ENCODE results near the gene SHKBP1.
"Not testable (repeated sequence)": the region's sequence is repeated elsewhere in the genome, so short reads cannot be mapped to it uniquely, and the experiment has no call there.

SHKBP1 gene

DNA sequence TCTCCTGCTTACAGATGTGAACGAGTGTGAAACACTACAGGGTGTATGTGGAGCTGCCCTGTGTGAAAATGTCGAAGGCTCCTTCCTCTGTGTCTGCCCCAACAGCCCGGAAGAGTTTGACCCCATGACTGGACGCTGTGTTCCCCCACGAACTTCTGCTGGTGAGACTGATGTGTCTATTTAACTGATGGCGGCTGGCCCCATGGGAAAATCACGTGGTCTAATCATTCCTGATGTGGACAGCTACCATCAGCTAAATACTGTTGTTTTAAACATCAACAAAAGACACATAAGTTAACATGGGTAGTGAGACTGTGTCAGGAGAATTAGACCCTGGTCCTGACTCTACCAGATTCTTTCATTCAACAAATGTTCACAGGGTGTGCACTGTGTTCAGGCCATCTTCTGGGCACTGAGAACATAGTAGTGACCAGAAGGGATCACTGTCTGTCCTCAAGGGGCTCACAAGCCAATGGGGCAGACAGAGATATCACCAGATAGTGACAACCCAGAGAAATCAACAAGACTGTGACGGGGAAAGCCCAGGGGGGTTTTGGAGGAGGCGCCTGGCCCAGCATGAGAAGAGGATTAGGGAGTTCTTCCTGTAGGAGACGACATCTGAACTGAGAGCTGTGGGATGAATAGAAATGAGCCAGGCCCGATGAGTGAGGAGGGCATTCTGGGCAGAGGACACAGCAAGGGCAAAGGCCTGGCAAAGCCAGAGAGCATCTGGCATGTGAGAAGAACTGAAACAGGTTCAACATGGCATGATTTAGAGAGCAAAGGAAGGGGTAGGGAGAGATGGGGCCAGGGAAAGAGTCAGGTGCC lies 42.9 kb downstream of the SHKBP1 start:
- DNase-seq, result no peak

DNA sequence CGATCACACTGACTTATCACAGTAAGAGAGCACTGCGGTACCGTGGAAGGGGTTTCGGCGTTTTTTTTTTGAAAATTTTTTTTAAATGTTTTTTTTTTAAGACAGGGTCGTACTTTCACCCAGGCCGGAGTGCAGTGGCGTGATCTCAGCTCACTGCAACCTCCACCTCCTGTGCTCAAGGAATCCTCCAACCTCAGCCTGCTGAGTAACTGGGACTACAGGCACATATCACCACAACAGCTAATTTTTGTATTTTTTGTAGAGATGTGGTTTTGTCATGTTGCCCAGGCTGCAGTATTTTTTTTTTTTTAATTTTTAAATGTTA lies 43.5 kb downstream of the SHKBP1 start:
- DNase-seq, result no peak

DNA sequence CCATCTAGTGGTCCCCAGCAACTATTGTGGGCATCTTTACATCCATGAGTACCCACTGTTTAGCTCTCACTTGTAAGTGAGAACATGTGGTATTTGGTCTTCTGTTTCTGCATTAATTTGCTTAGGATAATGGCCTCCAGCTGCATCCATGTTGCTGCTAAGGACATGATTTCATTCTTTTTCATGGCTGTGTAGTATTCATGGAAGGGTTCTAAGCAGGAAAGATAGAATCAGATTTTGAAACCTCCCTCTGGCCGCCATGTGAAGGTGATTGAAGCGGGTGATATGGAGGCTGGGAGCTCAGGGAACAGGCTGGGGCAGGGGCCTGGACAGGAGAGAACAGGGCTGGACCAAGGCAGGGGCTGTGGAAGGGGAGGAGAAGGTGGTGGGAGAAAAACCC lies 44.6 kb downstream of the SHKBP1 start:
- DNase-seq, result no peak

DNA sequence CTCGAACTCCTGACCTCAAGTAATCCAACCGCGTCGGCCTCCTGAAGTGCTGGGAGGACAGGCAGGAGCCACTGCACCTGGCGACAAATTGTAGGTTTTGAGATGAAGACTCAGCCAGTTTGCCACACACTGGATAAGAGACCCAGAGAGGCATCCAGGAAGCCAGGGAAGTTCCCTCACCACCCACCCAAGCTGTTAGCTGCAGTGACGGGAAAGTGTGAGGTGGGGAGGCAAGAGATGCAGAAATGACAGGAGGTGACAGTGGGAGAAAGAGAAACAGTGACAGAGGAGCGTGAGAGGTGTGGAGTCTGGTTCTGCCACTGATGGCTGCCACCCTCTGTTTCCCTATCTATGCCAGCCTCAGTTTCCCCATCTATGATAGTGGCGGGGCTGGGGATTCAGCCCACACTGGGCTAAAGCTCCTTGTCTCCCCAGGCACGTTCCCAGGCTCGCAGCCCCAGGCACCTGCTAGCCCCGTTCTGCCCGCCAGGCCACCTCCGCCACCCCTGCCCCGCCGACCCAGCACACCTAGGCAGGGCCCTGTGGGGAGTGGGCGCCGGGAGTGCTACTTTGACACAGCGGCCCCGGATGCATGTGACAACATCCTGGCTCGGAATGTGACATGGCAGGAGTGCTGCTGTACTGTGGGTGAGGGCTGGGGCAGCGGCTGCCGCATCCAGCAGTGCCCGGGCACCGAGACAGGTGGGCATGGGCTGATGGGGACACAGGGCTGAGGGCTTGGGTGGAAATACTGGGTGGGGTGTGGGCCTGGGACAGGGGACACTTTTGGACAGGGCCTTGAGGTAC lies 45.5 kb downstream of the SHKBP1 start:
- DNase-seq, result no peak

DNA sequence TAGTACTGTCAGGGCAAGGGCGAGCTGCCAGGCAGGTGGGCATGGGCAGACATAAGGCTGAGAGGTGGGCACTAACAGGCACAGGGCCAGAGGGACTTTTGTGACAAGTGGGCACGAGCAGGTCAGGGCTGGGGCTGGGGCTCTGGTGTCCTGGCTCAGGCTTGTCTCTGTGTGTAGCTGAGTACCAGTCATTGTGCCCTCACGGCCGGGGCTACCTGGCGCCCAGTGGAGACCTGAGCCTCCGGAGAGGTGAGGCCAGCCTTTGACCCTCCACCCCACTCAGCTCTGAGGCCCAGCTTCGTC lies 46.1 kb downstream of the SHKBP1 start:
- no peak for DNase-seq

DNA sequence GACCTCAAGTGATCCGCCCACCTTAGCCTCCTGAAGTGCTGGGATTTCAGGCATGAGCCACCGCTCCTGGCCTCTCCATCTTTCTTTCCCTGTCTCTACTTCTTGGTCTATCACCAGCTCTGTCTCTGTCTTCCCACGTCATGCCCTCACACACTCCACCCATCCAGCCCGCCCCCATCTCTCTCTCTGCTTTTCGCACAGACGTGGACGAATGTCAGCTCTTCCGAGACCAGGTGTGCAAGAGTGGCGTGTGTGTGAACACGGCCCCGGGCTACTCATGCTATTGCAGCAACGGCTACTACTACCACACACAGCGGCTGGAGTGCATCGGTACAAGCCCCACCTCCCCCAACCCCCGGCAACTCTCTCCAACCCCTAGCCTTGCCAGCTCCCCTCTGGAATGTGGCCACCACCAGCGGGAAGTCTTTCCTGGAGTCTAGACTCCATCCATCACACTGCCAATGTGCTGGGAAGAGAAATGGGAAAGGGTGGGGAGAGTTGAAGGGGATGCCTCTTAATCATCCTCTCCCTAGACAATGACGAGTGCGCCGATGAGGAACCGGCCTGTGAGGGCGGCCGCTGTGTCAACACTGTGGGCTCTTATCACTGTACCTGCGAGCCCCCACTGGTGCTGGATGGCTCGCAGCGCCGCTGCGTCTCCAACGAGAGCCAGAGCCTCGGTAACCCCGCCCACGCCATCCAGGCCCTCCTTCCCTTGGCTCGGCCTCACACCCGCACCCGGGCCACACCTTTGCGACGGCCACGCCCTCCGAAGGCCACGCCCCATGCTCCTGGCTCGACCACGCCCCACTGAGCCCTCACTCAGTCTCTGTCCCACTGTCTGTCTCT lies 47.0 kb downstream of the SHKBP1 start:
- no peak for DNase-seq

DNA sequence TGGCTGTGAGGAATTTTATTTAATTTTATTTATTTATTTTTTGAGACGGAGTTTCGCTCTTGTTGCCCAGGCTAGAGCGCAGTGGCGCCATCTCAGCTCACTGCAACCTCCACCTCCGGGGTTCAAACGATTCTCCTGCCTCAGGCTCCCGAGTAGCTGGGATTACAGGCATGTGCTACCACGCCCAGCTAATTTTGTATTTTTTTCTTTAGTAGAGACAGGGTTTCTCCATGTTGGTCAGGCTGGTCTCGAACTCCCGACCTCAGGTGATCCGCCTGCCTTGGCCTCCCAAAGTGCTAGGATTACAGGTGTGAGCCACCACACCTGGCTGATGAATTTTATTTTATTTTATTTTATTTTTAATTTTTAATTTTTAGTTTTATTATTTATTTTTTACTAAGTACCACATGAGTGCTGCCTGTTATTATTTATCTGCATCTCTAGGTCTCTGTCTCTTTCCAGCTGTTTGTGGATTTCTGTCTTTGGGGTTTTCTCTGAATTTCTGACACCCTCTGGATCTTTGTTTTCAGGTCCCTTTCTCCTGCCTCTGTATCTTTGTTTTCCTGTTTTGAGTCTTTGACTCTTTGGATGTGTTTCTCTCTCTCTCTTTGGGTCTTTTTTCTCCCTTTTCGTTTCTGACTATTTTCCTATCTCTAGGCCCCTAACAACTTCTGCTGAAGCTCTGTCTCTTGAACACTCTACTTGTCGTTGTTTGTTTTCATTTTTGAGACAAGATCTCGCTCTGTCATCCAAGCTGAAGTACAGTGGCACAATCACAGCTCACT lies 47.9 kb downstream of the SHKBP1 start:
- DNase-seq, result not testable (repeated sequence)

DNA sequence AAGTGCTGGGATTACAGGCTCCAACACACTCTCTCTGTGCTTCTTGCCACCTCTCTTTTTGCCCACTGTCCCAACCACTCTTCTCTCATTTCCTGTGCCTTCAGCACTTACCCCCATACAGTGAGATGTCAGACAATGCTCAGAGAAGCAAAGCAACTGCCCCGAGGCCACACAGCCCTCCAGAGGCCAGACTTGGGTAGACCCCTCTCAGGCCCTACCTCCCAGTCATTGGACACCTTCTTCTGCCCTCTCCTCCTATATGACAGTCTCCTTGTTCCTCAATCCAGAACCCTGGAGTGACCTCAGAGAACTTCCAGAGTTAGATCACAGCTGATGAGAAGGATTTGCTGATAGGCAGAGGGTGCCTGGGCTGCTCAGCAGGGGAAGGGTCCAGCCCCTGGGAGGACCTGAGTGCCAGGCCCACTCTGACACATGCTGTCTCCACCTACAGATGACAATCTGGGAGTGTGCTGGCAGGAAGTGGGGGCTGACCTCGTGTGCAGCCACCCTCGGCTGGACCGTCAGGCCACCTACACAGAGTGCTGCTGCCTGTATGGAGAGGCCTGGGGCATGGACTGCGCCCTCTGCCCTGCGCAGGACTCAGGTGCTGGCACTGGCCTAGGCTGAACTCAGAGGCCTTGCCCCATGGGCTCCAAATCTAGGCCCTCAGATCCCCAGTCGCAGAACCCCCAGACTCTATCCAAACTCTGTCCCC lies 48.9 kb downstream of the SHKBP1 start:
- no peak for DNase-seq

DNA sequence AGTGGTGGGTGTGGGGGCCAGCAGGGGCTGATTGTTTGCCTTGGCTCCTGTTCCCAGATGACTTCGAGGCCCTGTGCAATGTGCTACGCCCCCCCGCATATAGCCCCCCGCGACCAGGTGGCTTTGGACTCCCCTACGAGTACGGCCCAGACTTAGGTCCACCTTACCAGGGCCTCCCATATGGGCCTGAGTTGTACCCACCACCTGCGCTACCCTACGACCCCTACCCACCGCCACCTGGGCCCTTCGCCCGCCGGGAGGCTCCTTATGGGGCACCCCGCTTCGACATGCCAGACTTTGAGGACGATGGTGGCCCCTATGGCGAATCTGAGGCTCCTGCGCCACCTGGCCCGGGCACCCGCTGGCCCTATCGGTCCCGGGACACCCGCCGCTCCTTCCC lies 50.2 kb downstream of the SHKBP1 start:
- DNase-seq, result no peak

DNA sequence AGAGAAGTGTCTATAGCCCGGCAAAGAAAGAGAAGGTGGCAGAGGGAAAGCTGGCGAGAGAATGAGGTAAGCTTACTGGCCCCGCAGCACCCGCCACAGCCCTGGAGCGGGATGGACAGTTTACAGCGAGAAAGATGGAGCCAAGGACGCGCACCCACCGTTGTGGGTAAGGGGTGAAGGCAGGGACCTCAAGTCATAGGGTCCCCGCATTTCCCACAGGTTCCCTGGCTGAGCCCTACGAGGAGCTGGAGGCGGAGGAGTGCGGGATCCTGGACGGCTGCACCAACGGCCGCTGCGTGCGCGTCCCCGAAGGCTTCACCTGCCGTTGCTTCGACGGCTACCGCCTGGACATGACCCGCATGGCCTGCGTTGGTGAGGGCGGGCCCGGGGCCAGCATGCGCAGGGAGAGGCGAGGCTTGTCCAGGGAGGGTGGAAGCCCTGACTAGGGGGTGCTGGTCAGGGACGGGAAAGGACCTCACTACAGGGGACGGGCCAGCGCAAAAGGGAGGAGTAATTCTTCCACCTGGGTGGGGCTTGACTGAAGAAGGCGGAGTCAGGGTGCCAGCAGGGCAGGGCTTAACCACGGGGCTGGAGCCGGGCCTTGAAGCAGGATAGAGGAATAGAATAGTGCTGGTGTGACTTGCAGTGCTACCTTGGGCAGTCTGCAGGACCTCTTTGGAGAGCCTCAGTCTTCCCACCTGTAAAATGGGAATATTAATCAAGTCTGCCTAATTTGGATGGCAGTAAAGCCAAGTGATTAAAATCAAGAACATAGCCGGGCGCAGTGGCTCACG lies 51.0 kb downstream of the SHKBP1 start:
- DNase-seq, result no peak

DNA sequence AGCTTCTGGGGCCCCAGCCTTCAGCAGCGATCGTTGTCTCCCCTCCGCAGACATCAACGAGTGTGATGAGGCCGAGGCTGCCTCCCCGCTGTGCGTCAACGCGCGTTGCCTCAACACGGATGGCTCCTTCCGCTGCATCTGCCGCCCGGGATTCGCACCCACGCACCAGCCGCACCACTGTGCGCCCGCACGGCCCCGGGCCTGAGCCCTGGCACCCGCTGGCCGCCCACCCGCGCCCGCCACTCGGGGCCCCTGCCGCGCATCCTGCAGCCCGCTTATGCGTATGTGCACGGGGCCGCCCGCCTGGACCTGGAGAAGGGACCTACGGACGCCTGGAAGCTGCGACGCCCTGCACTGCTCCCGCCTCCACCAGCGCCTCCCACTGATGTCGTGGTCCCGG lies 52.7 kb downstream of the SHKBP1 start:
- no peak for DNase-seq

DNA sequence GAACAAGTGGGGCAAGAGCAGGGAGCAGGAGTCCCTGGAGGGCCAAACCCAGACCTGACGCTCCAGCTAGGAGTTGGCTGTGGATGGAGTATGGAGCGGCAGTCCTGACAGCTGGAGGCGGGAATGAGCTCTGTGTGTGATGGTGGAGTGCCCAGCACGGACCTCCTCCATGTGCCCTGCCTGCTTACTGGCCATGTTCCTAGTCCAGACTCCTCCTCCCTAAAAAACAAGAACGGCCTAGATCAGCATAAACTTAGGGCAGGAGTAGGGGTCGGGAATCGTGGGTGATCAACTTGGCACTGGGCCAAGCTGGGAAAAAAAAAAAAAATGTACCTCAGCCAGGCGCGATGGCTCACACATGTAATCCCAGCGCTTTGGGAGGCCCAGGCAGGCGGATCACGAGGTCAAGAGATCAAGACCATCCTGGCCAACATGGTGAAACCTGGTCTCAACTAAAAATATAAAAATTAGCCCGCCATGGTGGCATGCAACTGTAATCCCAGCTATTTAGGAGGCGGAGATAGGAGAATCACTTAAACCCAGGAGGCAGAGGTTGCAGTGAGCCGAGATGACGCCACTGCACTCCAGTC lies 54.0 kb downstream of the SHKBP1 start:
- no peak for DNase-seq

DNA sequence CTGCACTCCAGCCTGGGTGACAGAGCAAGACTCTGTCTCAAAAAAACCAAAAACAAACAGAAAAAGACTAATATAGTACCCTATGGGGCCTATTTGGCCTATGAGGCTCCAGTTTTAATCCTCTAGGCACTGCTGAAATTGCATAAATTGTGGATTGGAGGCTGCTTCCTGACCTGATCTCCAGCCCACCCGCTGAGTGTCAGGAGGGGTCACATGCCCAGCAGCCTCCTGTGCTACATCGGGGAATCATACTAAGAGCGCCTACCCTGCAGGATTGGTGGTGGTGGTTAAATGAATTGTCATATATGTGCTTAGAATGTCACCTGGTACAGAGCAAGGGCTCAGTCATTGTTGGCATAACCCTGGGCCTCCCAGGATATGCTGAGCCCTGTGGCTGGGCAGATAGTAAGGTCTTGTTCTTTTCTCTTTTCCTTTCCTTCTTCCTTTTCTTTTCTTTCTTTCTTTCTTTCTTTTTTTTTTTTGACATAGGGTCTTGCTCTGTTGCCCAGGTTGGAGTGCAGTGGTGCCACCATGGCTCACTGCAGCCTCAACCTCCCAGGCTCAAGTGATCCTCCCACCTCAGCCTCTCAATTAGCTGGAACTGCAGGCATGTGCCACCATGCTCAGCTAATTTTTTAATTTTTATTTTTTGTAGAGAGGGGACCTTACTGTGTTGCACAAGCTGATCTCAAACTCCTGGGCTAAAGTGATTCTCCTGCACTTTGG lies 55.8 kb downstream of the SHKBP1 start:
- DNase-seq, result no peak

DNA sequence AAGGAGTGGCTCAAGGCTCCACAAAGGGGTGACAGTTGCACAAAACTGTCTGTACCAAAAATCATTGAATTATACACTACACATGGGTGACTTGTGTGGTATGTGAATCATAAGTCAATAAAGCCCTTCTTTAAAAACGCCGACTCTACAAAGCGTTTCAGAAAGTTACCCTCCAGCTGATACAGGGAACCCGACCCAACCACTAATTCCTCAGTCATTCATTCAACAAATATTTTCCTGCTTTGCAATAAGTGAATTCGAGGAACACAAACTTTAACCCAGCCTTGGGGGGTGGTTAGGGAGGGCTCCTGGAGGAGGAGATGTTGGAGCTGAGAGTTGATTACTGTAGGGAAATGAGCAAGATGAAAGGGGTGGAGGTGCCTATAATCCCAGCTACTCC lies 56.5 kb downstream of the SHKBP1 start:
- DNase-seq, result no peak

DNA sequence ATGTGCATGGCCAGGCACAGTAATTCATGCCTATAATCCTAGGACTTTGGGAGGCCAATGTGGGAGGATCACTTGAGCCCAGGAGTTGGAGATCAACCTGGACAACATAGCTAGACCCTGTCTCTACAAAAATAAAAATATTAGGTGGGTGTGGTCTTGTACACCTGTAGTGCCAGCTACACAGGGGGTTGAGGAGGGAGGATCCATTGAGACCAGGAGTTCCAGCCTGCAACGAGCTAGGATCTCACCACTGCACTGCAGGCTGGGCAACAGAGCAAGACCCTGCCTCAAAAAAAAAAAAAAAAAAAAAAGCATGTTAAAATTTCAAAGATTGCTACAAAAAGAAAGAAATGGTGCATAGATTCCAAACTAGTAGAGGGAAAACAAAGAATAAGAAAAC lies 61.7 kb downstream of the SHKBP1 start:
- no peak for DNase-seq

DNA sequence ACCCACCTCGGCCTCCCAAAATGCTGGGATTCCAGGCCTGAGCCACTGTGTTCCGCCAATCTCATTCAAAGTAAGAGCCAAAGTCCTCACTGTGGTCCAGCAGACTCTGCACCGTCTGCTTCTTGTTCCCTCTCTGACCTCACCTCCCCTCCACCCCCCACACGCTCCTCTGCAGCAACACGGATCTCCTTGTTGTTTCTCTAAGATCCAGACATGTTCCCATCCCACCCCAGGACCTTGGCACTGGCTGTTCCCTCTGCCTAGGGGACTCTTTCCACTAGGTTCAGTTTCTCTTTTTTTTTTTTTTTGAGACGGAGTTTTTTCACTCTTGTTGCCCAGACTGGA lies 62.9 kb downstream of the SHKBP1 start:
- DNase-seq, result no peak

DNA sequence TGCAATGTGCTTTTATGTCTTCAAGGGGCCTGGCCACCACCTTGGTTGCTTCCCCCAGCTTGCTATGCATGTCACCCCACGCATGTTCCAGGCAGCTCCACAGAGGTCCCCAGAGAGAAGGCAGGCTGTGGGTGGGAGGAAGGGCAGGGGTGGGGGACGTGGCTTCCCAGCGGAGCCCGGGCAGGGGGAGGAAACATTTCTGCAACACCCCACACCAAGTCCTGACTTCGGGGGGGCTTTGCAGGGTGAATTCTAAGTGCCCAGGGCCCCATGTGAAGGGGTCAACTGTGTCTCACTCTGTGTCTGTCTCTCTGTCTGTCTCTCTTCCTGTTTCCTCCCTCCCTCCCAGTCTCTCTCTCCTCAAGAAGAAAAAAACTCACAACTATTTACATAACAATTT lies 64.1 kb downstream of the SHKBP1 start:
- DNase-seq, result no peak
